Measurements from ENCODE around the gene WDR74. TPM values are rescaled to one million over a fixed set of nuclear protein-coding genes. Genes with fewer than 3 reads are reported as not detected.
"Not testable (repeated sequence)": the region's sequence is repeated elsewhere in the genome, so short reads cannot be mapped to it uniquely, and the experiment has no call there.

WDR74 gene
- total RNA-seq, 2 donors from 2014 or later: 17.8 to 26.8 TPM

- H3K9me3 ChIP-seq: no peaks in the 10 kb centered on the region
- no peak overlapping the region for H3K27ac ChIP-seq
- no peak overlapping the region for H3K4me3 ChIP-seq
- no peak for DNase-seq (ENCODE audit: low spot score)
- TF ChIP-seq CTCF (IDR thresholded peaks at IDR 0.05): no peak
- no peaks in the 10 kb centered on the region for H3K27me3 ChIP-seq
- H3K4me1 ChIP-seq: peaks cover 0 to 16% of the 10 kb centered on the region in 2 donors
- no peaks in the 10 kb centered on the region for H3K36me3 ChIP-seq
Observed at GRCh38 chr11:62844154-62844553, 4.8 kb upstream of the WDR74 start.

GRCh38 chr11:62843466-62843865, 4.1 kb upstream of the WDR74 start:
- no peaks in the 10 kb centered on the region for H3K36me3 ChIP-seq
- peaks cover 0 to 22% of the 10 kb centered on the region in 2 donors for H3K4me1 ChIP-seq
- no peak overlapping the region for H3K4me3 ChIP-seq
- H3K27ac ChIP-seq: no peak overlapping the region
- no peaks in the 10 kb centered on the region for H3K9me3 ChIP-seq
- DNase-seq (ENCODE audit: low spot score): no peak
- TF ChIP-seq CTCF (IDR thresholded peaks at IDR 0.05): no peak
- H3K27me3 ChIP-seq: no peaks in the 10 kb centered on the region

- H3K27me3 ChIP-seq; DNase-seq (ENCODE audit: low spot score); H3K36me3 ChIP-seq; H3K9me3 ChIP-seq: not testable (repeated sequence)
- Histone ChIP-seq H3K4me3 (peak overlapping the region in 1 of 2 donors; percentile 94), H3K4me1 (peaks cover 0 to 26% of the 10 kb centered on the region in 2 donors), H3K27ac (peak overlapping the region; percentile 96 to 97)
Observed at GRCh38 chr11:62842891-62843290, 3.5 kb upstream of the WDR74 start.

GRCh38 chr11:62842171-62842741, 2.9 kb upstream of the WDR74 start:
- Histone ChIP-seq H3K9me3 (no peaks in the 10 kb centered on the region), H3K4me3 (peak overlapping the region; percentile 35 to 94), H3K4me1 (peaks cover 0 to 26% of the 10 kb centered on the region in 2 donors), H3K36me3 (no peaks in the 10 kb centered on the region), H3K27me3 (no peaks in the 10 kb centered on the region), H3K27ac (peak overlapping the region; percentile 96 to 97)
- peak; percentile 61 for DNase-seq (ENCODE audit: low spot score)
- no peak for TF ChIP-seq CTCF (IDR thresholded peaks at IDR 0.05)

- peak overlapping the region; percentile 96 to 97 for H3K27ac ChIP-seq
- TF ChIP-seq CTCF (IDR thresholded peaks at IDR 0.05): no peak
- peaks cover 0 to 26% of the 10 kb centered on the region in 2 donors for H3K4me1 ChIP-seq
- no peaks in the 10 kb centered on the region for H3K36me3 ChIP-seq
- no peaks in the 10 kb centered on the region for H3K9me3 ChIP-seq
- peak overlapping the region; percentile 69 to 94 for H3K4me3 ChIP-seq
- DNase-seq (ENCODE audit: low spot score): peak; percentile 92
- H3K27me3 ChIP-seq: no peaks in the 10 kb centered on the region
Observed at GRCh38 chr11:62841361-62842170, 2.2 kb upstream of the WDR74 start.

- peaks cover 0 to 26% of the 10 kb centered on the region in 2 donors for H3K4me1 ChIP-seq
- peak overlapping the region; percentile 96 to 97 for H3K27ac ChIP-seq
- peak; percentile 89 for DNase-seq (ENCODE audit: low spot score)
- peak overlapping the region; percentile 69 to 94 for H3K4me3 ChIP-seq
- not testable (repeated sequence) for H3K9me3 ChIP-seq, H3K36me3 ChIP-seq, H3K27me3 ChIP-seq
Observed at GRCh38 chr11:62840721-62841360, 1.5 kb upstream of the WDR74 start.
